GM13977 (cell line): ENCODE data around the gene TUBB.

Source experiments
- DNase-seq: peaks from one replicate; pipeline ENCODE4 v3.0.0; 2012; ENCODE audit warnings: low spot score
- CTCF ChIP-seq: IDR thresholded peaks from 2 replicates; pipeline ENCODE4 v1.5.1; 2012; ENCODE audit warnings: mild to moderate bottlenecking, control low read depth; ENCODE audit not compliant: insufficient read depth; ENCODE audit errors: extremely low read depth, missing control alignments
- in situ Hi-C: fragments of 300-500 bp; cut with MboI; formaldehyde crosslinking; loops from one replicate; pipeline ENCODE4 v1.12.0; 2022; ENCODE audit warnings: low sequenced_read_pairs, low pct_unique_long_range_greater_than_20kb, mixed read lengths, inconsistent platforms; ENCODE audit not compliant: unreplicated experiment

TUBB gene

DNA sequence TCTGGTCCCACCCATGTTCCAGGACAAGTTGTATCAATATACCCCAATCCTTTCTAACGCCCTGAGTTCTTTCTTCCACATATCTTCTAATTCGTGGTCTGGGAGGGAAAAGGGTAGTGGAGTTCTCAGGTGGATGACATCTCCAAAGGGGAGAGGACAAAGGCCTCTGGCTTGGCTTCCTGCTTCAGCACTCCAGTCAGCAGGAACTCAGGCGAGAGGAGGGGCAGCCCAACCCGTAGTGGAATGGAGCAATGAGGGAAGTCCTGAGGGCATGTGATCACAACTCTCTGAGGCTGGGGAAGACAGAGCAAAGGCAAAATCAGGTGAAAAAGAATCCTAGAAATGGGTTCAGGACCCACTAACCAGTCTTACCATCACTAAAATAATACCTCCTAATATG lies 19.8 kb upstream of the TUBB start:
- in situ Hi-C loops: no loop called here
- no peak for TF ChIP-seq CTCF
- no peak for DNase-seq

- no peak for TF ChIP-seq CTCF
- no peak for DNase-seq
- in situ Hi-C loops: no loop called here
Observed at GRCh38 chr6:30703011-30703410, 17.1 kb upstream of the TUBB start.

GRCh38 chr6:30703821-30704220 lies 16.3 kb upstream of the TUBB start:
- in situ Hi-C loops: no loop called here
- no peak for TF ChIP-seq CTCF

GRCh38 chr6:30705620-30706019 lies 14.5 kb upstream of the TUBB start:
- in situ Hi-C loops: no loop called here
- TF ChIP-seq CTCF: no peak
- DNase-seq: no peak

More at GRCh38 chr6:30703821-30704220, 16.3 kb upstream of the TUBB start:
- no peak for DNase-seq

DNA sequence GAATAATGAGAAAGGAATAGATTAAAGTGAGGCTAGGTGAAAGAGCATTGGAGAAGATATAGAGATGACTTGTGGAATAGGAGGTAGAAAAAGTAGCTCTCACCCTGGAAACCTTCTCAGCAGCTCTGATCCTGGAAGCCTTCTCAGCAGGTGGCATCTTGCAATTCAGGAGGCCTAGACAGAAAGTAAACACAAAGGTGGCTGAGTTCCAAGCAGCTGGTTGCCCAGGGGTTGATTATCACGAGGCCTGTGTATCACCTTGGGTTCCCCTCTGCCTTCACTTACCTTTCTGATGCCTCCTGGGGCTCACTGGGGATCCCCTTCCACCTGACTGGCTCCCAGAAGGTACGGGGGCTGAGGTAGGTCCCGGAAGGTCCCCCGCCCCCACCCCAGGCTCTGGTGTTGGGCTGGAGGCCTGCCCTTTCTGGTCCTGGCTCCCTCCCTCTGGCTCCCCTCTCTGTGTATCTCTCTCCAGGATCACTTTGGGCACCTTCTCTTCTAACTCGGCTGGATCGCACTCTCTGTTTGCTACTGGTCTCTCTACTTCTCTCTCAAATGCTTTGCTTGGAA lies 12.8 kb upstream of the TUBB start:
- DNase-seq: no peak
- in situ Hi-C loops: no loop called here
- TF ChIP-seq CTCF: no peak

GRCh38 chr6:30709101-30709868 lies 10.9 kb upstream of the TUBB start:
- TF ChIP-seq CTCF: no peak
- in situ Hi-C loops: no loop called here
- DNase-seq: no peak
